ENCODE results near the gene CCDC85A. TPM values are rescaled to one million over a fixed set of nuclear protein-coding genes. Genes with fewer than 3 reads are reported as not detected.

Gene CCDC85A
- total and polyA plus RNA-seq, 2 of the 4 experiments (the other 2 are of a cell fraction) = 1.1 to 2.2 TPM

- in situ Hi-C loops (cut with MboI; ENCODE audit: low sequenced_read_pairs) = no loop called here
- POLR2A ChIA-PET (ENCODE audit: unreplicated experiment) = no interaction called here
Observed at GRCh38 chr2:56239030-56239429, 55.2 kb downstream of the CCDC85A start.

More at GRCh38 chr2:56239030-56239429, 55.2 kb downstream of the CCDC85A start:
- no peak overlapping the region for H4K8ac ChIP-seq (ENCODE audit: low read depth in 2 of 2, low read length in 2 of 2)
- no peak for TF ChIP-seq FOS (IDR thresholded peaks at IDR 0.05; ENCODE audit: low read depth, low read length)
- peak; percentile 55 for TF ChIP-seq MAFK (IDR thresholded peaks at IDR 0.05; ENCODE audit: low read depth, low read length)
- H2BK120ac ChIP-seq (ENCODE audit: low read depth, low read length) = no peak overlapping the region
- CTCF ChIA-PET = no interaction called here
- no peak overlapping the region for H3K4me2 ChIP-seq (ENCODE audit: low read depth, low read length)
- DNase-seq (no peak), ATAC-seq (ENCODE audit: low read depth) (no peak)
- no peak overlapping the region for H3K4me3 ChIP-seq (ENCODE audit: insufficient read depth, low read depth, low read length)
- H3K56ac ChIP-seq (ENCODE audit: extremely low read depth, insufficient read depth, low read length) = no peak overlapping the region
- H3K4me1 ChIP-seq (ENCODE audit: control insufficient read depth, insufficient read depth, low read length) = no peaks in the 10 kb centered on the region
- H3K9me1 ChIP-seq (ENCODE audit: insufficient read depth, low read length) = no peaks in the 10 kb centered on the region
- no peak overlapping the region for H3K18ac ChIP-seq (ENCODE audit: low read depth, low read length)
- H2BK15ac ChIP-seq (ENCODE audit: low read depth, low read length) = no peak overlapping the region
- H3K27me3 ChIP-seq (ENCODE audit: control insufficient read depth, insufficient read depth, low read length) = no peaks in the 10 kb centered on the region
- no peaks in the 10 kb centered on the region for H3K9me3 ChIP-seq (ENCODE audit: control insufficient read depth, insufficient read depth, low read length)
- H3K79me1 ChIP-seq (ENCODE audit: low read depth in 1 of 2, low read length in 2 of 2) = no peaks in the 10 kb centered on the region
- H3K4ac ChIP-seq (ENCODE audit: low read depth, low read length) = no peak overlapping the region
- H4K91ac ChIP-seq (ENCODE audit: insufficient read depth, low read depth, low read length) = no peak overlapping the region
- no peak overlapping the region for H2BK5ac ChIP-seq (ENCODE audit: low read depth, low read length, poor library complexity, severe bottlenecking)
- WGBS, 2 experiments (ENCODE audit: extremely low coverage in 2 of 2, insufficient read length in 1 of 2) = no CpG with 5 or more reads among the region's 2 CpGs
- no peaks in the 10 kb centered on the region for H4K20me1 ChIP-seq (ENCODE audit: insufficient read depth, low read length)
- no peak overlapping the region for H2AK9ac ChIP-seq (replicated peaks; ENCODE audit: low read depth, low read length, poor library complexity)
- H3K36me3 ChIP-seq (ENCODE audit: control insufficient read depth, insufficient read depth, low read length) = no peaks in the 10 kb centered on the region
- H3K27ac ChIP-seq (ENCODE audit: insufficient read depth, low read length) = no peak overlapping the region
- intact Hi-C loops (cut with micrococcal nuclease) (no loop called here), dilution Hi-C loops (cut with HindIII; ENCODE audit: low sequenced_read_pairs, unreplicated experiment) (no loop called here)
- no peak overlapping the region for H2AK5ac ChIP-seq (ENCODE audit: low read depth, low read length)
- H4K5ac ChIP-seq (ENCODE audit: low read depth, low read length) = no peak overlapping the region
- BruUV-seq (replicated peaks) = no TSS peak
- H2AFZ ChIP-seq (replicated peaks; ENCODE audit: low read length, poor library complexity) = no peak overlapping the region
- H3K23ac ChIP-seq (ENCODE audit: low read depth, low read length) = no peak overlapping the region
- no peak overlapping the region for H3K9ac ChIP-seq (ENCODE audit: low read depth, low read length)
- H3K14ac ChIP-seq (replicated peaks; ENCODE audit: low read depth, low read length) = no peak overlapping the region
- H2BK20ac ChIP-seq (ENCODE audit: low read depth, low read length) = no peak overlapping the region

All from IMR-90 (cell line).